ENCODE data around the gene SPACA7.
"Not testable (repeated sequence)": the region's sequence is repeated elsewhere in the genome, so short reads cannot be mapped to it uniquely, and the experiment has no call there.

Gene SPACA7

DNA sequence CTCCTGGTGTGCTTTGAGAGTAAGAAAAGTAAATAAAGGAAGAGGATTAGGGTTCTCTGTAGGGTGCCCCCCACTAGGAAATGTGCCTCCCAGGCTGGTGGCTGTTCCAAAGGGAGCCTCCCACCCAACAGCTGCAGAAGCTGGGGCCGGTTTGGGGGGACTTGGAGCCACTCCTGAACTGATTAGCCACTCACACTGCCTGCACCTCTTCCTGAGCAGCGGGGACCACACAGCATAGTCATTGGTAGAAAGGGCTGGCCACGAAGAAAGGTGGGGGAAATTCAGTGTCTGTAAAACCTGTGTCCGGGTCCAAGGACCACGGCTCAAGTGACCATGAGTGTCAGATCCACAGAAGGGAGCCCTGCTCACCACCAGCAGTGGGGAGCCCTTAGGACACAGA is 55.6 kb downstream of the SPACA7 start:
- DNase-seq: no peak

DNA sequence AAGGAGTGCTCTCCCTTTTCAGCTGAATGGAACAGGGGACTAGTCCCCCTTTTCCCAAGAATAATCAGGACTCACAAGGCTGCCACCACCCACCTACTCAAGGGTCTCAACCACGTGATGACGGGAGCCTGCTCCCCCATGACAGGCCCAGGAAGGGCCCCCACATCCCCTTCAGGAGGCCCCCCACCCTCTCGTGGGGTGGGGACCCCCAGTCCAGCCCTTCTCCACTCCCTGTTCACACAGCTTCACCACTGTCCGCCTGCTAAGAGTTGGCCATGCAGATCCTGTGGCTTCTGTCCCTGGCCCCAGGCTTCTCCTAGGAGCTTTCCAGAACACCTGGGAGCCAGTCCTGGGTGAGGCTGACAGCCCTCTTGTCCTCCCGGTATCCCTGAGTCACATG is 56.6 kb downstream of the SPACA7 start:
- not testable (repeated sequence) for DNase-seq

DNA sequence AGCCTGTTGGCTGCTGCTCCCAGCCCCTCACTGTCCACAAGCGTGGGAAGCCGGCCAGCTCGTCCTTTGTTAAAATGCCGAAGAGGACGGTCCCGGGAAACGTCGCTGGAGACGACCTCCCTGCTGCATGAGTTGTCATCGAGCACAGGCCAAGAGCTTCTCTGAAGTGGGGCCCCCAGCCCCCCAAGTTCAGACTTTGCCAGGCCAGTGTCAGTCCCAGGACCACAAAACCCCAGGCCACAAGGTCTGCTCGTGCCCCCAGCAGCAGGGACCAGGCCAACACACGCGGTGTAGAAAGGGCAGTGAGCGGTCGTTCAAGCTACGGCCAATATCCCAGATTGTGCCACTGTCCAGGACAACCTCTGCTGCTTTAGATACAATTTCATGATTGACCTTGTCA is 57.4 kb downstream of the SPACA7 start:
- DNase-seq: not testable (repeated sequence)

DNA sequence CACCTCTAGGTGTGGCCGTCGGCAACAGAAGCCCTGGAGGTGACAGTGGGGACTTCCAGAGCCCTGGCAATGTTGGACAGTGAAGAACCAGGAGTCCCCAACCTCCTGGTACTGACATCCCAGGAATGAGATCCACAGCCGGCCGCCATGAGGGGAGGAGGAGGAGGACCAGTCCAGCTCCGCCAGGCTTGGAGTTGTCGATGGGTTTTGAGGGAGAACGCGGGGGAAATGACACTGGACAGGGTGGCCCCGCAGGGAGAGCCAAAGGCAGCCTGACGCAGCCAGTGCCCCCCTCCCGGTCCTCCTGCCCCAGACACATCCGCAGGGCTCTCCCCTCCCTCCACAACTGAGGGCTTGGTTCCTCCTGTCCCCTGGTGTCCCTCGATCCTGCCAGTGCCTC is 57.9 kb downstream of the SPACA7 start:
- DNase-seq: no peak

DNA sequence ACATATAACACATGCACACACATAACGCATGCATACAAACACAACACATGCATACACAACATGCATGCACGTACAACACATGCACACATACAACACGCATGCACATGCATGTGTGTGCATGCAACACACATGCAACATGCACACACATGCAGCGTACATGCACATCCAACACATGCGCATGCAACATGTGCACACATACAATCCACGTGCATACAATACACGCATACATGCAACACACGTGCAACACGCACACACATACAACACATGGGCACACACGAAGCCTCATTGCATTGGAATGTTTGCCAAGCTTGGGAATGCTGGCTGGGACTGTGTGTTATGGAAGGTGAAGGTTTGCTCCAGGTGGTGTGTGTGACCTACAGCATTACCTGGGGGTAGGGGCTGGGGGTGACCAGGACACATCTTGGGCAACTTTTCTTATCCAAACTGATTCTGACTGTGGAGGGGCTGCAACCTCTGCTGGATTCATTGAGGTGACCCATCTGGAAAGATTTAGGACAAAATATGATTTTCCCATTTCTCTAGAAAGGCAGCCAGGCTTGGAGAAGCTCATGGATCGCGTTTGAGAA is 58.9 kb downstream of the SPACA7 start:
- DNase-seq: no peak

DNA sequence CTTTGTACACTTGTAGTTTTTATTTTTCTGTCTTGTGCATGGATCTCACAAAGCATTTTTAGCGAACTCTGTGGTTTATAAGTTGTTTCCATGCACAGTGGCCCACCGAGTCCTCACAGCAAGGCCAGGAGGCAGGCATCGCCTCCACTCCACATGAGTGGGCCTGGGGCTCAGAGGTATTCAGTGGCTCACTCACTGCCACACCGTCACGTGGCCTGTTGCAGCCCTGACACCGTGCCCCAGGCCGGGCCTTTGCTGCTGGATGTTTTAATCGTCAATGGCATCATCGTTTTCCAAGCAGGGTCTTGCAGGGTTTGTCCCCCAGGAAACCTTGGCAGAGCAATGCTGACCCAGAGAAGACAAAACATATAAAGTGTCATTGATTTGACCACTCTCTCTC is 59.8 kb downstream of the SPACA7 start:
- DNase-seq: no peak

DNA sequence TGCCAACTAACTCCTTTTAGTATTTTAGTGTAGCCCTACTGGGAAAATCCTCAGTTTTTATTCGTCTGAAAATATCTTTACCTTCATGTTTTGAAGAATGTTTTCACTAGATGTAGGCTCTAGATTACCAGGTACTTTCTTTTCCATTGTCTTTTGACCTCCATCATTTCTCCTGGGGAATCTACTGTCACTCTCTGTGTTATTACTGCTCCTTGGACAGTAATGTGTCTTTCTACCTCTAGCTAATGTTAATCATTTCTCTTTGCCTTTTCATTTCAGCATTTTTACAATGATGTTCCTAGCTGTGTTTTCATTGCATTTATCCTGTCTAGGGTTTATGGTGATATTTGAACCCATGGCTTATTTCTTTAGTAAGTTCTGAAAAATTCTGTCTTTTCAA is 61.9 kb downstream of the SPACA7 start:
- DNase-seq: no peak

DNA sequence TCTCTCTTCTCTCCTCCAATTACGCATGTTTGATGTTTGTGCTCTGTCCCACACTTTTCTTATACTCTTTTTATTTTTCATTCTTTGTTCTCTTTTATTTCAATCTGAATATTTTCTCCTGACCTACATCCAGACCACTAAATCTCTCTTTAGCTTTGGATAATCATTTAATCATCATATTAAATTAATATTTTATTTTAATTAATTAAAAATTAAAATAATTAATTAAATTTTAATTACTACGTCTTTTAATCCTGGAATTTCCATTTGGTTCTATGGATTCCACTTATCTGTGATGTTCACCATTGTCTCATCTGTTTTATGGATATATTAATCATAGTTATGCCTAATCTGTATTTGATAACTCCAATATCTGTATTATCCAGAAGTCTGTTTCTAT is 62.4 kb downstream of the SPACA7 start:
- DNase-seq: no peak

DNA sequence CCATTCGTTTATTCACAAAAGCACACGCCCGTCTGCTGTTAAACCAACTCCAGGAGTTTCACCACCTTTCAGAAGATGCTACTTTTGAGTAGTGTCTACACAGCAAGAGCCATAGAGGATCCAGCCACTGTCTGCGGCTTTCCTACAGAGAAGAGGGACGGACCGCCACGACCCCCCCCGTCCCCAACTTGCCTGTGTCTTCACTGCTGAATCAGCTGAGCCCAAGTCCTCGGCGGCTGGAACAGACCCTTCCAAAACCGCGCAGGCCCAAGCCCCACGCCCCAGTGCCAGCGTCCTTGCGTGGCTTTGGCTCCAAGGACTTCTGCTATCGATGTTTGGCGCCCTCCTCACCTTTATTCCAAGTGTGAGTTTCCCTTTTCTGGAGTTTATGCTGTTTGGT is 65.1 kb downstream of the SPACA7 start:
- no peak for DNase-seq

DNA sequence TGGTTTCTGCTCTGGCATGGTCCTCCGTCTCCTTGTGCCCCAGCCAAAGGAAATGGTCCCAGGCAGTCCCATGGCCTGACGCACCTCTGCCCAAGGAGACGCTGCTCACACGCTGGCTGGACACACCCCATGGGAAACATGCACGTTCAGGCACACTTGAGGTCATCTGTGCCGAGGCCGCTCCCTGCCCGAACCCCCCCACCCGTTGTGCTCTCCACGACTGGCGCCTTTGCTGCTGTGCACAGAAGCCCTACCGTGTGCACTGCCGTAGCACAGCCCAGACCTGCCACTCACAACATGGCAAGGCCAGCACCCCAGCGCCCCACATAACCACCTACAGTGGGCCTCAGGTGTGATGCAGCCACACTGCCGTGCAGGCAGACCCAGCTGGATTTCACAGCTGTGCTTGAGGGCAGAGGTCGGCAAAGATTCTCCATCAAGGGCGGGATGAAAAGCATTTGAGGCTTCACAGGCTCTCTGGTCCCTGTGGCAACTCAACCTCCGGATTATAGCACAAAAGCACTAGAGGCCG is 65.7 kb downstream of the SPACA7 start:
- DNase-seq: no peak

DNA sequence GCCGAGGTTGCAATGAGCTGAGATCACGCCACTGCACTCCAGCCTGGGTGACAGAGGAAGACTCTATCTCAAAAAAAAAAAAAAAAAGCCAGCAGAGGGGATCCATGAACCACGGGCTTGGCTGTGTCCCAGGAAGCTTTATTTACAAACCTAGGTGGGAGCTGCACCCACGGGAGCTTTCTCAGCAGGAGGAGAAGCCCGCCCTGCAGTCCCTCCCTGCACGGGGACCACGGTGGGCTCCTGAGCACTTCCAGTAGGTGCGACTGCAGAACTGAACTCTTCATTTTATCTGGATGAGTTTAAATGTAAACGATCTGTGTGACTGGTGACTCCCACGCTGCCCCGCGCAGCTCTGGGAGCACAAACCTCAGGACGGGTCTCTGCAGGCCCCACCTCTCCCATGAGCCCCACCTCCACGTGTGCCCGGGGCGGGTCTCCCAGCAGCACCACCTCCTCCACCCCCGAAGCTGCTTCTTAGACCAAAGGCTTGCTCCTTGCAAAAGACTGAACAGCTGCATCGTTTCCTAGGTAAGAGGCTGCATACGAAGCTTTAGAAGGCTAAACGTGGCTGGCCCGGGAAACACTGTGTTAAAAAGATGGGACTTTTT is 66.4 kb downstream of the SPACA7 start:
- DNase-seq: no peak

DNA sequence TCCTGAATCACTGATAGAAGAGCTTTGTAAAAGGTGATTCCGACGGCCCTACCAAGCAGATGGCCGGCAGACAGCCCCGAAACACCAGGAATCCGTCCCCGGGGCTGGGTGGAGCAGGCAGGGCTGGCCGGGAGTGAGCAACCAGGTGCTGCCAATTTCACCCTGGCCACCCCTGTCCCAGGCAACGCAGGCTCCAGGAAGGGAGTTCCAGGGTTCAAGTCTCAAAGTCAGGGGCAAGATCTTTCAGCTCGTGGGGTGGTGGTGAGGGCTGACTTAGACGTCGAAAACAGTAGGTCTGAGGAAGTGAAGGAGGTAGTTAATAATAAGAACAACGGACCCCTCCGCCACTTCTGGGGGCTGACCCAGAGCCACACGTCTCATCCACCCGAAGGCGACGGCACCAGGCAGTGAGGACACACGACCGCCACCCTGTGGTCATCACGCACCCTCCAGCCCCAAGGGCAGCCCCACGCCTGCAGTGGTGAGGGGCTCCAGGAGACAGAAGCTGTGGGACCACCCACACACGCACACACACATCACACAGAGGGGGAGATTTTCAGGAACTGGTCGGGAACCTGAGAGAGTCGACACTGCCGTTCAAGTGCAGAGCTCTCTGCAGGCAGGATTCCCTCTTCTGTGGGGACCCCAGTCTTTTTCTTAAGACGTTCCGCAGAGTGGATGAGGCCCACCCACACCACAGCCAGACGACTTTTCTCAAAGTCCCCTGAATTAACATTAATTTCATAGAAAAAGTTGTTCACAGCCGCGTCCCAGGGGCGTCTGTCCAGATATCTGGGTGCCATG is 67.2 kb downstream of the SPACA7 start:
- DNase-seq: no peak

DNA sequence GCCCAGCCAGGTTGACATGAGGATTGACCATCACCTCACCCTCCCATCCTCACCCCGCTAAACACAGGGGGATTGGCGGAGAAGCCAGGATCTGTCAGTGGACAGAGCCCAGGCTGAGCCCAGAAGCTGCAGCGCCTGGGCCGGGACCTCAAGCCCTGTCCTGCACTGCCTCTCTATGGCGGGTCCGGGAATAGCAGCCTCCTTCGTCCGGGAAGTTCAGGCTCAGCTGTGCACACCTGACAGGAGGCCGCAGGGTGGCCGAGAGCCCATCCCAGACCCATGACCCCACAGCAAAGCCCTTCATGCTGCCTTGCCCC is 67.8 kb downstream of the SPACA7 start:
- peak; percentile 76 for DNase-seq

DNA sequence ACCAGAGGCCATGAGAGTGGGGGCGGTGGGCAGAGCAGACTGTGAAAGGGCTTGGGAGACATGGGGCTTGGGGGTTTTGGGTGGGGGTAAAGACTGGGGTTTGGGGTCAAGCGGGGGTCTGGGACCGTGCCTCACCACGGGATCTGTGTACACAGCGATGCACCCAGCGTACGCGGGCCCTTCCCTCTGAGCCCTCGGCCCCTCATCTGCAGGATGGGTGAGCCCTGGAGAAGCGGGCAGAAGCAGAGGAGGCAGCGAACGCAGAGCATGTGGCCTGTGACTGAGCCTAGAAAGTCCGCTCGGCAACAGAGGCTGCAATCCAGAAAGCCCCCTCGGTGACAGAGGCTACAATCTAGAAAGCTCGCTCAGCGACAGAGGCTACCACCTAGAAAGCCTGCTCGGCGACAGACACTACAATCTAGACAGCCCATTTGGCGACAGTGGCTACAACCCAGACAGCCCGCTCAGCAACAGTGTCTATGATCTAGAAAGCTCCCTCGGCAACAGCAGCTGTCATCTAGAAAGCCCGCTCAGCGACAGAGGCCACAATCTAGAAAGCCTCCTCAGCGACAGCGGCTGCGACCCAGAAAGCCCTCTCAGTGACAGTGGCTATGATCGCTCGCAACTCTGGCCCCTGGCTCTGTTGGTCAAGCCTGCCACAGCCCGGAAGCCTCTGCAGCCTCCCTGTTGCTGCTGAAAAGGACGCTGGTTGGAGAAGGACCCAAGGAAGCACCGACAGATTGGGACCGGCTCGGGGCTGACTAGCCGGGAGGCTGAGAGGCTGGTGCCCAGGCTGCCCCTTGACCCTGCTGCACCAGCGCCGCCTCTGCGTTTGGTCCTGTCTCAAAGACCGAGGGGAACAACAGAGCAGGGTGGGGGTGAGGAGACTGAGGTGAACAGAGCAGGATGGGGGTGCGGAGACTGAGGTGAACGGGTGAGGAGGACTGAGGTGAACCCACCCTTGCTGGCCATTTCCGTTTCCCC is 68.6 kb downstream of the SPACA7 start:
- no peak for DNase-seq

DNA sequence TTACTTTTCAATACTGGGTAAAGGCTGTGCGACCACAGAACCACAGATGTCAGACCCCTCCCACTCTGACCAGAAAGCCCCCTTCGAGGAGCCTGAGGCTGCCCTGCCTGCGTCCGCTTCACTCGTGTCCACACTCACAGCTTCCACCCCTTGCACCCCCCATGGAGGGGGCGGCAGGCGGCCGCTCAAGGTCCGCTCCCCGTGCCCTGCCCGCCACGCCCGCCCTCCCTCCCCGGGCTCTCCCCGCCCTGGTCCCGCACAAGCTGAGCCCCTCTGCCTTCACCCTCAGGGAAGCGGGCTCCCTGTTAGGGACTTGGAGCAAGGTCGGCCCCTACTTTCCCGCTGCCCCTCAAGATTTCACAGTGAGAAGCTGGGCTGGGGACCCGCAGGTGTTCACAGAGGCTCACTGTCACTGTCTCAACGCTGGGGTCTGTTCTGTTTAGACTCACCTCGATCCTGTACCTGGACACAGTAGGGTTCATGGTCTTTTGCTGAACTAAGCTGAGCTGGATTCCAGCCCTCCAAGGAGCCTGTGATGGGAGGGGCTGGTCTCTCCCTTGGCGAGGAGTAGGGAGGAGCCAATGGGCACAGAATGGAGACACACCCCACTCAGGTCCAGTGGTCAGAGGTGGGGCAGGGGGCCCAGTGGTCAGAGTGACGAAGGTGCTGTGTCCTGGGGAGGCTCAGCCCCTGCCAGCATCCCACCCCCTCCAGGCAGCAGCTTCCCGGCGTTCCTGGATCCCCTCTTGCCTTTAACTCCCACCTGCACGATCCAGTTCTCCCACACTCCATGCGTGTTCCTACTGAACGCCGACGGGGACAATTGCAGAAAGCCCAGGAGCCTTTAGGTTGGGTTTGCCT is 69.5 kb downstream of the SPACA7 start:
- no peak for DNase-seq

DNA sequence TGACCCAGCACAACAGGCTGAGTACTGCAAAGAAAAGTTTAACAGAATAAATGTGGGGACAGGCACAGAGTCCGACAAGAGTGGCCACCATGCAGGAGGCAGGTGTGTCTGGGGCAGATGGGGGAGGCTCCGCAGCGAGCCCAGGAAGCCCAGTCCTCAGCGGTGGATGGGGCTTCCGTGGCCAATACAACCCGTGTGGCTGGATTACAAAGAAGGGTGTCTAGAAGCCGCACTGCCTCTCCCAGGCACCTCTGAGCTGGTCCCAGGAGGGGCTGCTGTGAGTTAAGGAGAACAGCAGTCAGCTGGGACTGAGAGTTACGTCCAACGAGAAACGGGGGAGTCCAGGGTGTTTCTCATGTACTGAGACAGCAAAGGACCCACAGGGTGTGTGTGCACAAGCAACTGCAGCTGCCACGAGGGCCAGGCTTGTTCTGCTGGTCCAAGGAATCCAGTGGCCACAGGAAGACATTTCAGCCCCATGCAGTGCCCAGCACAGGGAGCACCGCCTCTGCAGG is 70.2 kb downstream of the SPACA7 start:
- DNase-seq: no peak

DNA sequence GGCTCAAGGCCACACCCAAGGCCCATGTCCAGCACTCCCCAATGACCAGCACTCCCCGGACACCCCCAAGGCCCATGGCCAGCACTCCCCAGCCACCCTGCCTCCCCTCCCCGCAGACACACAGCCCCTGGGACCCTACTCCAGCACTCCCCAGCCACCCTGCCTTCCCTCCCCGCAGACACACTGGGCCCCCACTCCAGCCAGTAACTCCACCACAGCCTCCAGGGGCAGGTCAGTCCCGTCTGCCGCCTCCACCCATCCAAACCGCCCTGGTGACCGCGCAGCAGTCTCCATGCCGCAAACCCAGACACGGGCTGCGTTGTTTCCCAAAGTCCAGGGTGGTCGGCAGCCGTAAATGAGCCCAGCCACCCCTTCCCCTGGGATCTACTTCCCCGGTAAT is 70.7 kb downstream of the SPACA7 start:
- no peak for DNase-seq

DNA sequence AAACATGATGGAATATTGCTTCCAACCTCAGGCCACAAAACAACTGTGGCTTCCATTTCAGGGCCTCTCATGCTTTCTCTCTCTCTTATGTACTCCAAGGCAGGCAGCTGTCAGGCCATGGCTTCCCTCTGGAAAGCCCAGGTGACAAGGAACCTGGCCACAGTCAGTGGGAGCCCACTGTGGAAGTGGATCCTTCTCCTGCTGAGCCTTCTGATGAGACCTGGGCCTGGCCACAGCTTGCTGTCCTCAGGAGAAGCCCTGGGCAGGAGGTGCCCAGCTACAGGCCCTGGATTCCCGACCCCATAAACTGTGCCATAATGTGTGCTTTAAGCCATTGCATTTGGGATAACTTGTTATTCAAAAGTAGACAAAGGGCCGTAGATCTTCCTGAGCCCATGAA is 71.2 kb downstream of the SPACA7 start:
- DNase-seq: no peak

DNA sequence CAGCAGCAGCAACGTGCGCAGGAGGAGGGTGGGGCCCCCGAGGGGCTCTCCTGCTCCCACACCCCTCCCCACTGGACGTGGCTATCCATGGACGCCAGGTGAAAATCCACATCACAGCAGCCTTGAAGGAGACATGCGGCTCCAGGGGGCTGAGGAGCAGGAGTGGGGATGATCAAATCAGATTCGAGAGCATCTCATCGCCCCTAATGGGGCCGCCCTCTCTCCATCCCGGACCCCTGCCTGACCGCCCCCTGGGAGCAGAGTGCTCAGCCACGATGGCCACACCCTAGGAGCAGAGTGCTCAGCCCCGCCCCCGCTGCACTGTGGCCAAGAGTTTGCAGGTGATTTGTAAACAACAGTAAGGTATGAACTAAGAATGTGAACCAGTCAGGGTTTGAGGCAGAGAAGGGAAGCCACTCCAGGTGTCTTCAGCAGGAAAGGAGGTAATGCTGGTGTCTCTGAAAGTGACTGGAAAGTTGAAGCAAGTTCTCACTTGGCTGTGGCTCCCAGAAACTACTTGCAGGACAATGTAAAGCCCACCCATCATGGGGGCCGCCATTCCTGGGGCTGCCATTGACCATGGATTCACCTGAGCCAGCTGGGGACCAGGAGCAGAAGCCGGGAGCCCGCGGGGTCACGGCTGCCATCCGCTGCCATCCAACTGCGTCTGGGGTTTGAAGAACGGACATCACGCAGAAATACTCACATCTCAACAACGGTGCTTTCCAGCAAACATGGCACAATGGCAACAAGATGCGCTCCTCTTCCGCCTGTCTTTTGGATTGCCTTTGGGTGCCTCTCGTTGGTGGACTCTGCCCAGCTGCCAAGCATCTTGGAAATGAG is 71.8 kb downstream of the SPACA7 start:
- DNase-seq: no peak

DNA sequence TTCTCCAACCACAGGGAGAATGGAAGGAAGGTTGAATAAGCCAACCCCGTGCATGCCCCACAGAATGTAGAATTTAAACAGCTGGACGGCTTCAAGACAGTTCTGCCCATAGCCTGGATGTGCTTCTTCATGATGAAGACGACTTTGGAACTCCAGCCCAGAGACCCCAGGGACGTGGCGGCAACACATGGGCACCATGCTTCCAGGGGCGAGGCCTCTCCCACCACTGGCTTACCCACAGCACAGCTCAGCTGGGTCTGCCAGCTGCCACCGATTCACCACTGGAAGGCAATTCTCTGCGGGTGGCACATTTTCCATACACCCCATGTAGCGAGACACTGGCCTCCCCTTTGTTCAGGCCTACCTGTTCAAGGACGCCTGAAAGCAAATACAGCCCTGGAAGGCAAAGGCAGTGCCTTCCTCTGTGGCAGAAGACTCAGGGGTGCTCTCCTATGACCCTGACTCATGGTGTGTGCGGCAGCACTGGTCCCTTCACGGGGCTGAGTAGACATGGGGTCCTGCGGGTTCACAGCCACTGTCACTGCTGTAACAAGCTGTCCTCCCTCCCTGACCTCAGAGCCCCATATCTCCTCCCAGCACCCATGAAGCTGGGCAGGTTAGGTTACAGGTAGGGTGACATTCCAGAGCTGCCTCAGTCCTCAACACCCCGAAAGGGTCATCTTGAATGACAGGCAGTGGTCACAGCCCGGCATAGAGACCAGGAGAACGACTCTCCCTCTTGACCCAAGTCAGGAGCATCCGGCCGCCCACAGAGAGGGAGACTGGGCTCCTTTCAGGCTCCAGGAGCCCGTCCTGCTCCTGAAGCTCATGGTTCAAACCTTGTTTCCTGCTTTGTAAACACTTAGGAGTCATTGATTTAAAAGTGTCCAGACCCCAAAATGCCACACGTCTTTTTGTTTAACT is 72.7 kb downstream of the SPACA7 start:
- no peak for DNase-seq
